GM12891 (cell line): ENCODE results near the gene PROM1.

Experiments
- DNase-seq: peaks from one replicate; pipeline ENCODE4 v3.0.0; 2011; ENCODE audit warnings: low spot score; ENCODE audit not compliant: insufficient read length
- FAIRE-seq: peaks from 2 replicates; lab custom pipeline; 2011; peaks lifted over from hg19 to GRCh38; lab: Jason Lieb, UNC
- PAX5 ChIP-seq: IDR thresholded peaks from 2 replicates; pipeline ENCODE4 v1.6.1; 2011; ENCODE audit warnings: low read length, moderate library complexity, mild to moderate bottlenecking; ENCODE audit not compliant: insufficient read depth, severe bottlenecking
- POLR2A ChIP-seq: IDR thresholded peaks from 2 replicates; pipeline ENCODE4 v1.6.1; 2011; ENCODE audit warnings: low read depth, low read length, control low read depth
- POLR2AphosphoS5 ChIP-seq: IDR thresholded peaks from 2 replicates; pipeline ENCODE4 v1.6.1; 2011; ENCODE audit warnings: low read depth, low read length, control low read depth
- POU2F2 ChIP-seq: IDR thresholded peaks from 2 replicates; pipeline ENCODE4 v1.6.1; 2011; ENCODE audit warnings: low read depth, mild to moderate bottlenecking, control low read depth, low read length, moderate library complexity
- SPI1 ChIP-seq: IDR thresholded peaks from 2 replicates; pipeline ENCODE4 v1.6.1; 2011; ENCODE audit warnings: low read depth, low read length, control low read depth
- TAF1 ChIP-seq: IDR thresholded peaks from 2 replicates; pipeline ENCODE4 v1.6.1; 2011; ENCODE audit warnings: low read depth, low read length, control low read depth

The PROM1 gene

DNA sequence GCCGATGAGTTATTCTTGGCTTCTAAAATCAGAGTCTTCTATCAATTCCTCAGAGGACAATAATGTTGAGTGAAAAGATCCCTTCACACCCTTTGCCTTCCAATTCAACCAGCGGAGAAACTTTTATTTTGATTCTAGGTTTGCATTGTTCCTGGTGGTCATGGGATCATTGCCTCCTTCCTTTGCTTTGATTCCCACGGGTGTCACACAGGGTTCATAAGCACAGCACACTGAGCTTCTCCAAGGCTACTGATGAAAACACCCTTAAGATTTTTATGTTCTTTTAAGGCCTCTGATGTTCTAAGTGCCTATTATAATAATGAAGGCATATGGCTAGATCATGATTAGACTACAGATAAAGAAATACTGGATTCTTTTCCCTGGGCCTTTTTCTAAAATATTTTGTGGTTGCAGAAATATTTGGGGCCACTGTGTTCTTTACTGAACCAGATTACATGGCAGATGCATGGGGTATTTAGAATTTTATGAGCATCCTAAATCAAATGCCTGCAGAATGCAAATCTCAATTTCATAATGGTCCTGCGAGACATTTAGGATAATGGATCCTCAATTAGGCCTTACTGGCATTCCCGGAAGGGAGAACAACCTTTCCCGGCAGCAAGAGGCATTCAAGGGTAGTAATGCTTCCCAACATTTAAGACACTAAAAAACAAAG lies 76.9 kb downstream of the PROM1 start:
- DNase-seq (no peak), FAIRE-seq (no peak)
- no peak for TF ChIP-seq TAF1
- TF ChIP-seq POLR2A, result no peak
- no peak for TF ChIP-seq SPI1
- TF ChIP-seq POU2F2, result no peak
- no peak for TF ChIP-seq PAX5
- TF ChIP-seq POLR2AphosphoS5, result no peak

DNA sequence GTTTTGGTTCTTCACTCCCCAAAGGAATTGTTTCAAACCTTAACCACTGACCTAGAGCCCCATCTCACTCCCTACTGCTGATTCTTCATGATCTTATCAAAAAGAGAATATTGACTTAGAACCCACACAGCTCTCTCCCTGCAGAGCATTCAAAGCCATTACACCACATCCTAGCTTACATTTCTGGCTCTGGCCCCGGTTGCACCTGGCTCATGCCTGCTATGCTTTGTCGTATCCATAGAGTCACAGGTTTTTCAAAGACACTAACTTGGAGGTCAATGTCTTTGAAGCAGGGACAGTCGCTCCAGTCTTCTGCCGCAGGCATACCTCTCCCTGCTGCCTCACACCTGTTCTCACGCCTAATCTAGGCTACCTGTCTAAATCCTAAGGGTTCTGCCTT lies 78.1 kb downstream of the PROM1 start:
- TF ChIP-seq SPI1, result no peak
- TF ChIP-seq PAX5, result no peak
- TF ChIP-seq POLR2AphosphoS5, result no peak
- TF ChIP-seq TAF1, result no peak
- no peak for TF ChIP-seq POLR2A
- TF ChIP-seq POU2F2, result no peak
- FAIRE-seq (no peak), DNase-seq (no peak)

DNA sequence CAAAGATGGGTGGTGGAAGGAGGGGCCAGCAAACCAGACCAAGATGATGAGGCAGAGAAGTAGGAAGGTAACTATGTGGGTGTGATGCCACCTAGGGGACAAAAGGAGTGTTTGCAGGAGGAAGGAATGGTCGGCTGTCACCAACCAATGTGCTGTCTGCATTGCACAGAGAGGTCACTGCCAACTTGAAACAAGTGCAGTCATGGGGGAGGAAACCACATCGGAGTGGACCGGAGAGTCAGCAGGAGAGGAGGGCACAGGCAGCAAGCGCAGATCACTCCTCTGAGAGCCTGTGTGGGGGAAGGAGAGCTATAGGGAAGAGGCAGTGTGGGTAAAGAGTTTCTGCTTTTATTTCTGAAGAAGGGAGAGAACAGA lies 82.4 kb downstream of the PROM1 start:
- TF ChIP-seq TAF1 (no peak), PAX5 (no peak), POLR2AphosphoS5 (no peak), POU2F2 (no peak), SPI1 (no peak), POLR2A (no peak)
- FAIRE-seq (peak; percentile 98), DNase-seq (peak; percentile 47)

- FAIRE-seq (no peak), DNase-seq (no peak)
- no peak for TF ChIP-seq PAX5
- TF ChIP-seq TAF1, result no peak
- TF ChIP-seq POLR2AphosphoS5, result no peak
- TF ChIP-seq POLR2A, result no peak
- no peak for TF ChIP-seq SPI1
- no peak for TF ChIP-seq POU2F2
Measured at GRCh38 chr4:16000708-16001483, 82.9 kb downstream of the PROM1 start.

DNA sequence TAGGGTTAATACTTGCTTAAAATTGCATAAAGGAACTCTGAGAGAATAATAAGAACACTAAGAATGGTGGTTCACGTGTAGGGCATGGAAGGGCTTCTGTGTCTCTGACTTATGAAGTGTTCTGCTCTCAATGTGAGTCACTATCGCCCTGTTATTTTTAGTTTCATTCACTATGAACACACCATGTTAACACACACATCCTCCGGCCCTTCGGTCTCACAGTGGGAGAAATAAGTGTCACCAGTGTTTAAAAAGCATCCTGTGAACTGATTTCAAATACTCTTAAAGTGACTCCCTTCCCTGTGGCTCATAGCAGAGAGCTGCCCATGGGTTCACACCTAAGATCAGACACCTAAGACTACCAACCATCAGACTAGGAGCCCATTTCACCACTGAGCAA lies 87.0 kb downstream of the PROM1 start:
- DNase-seq (no peak), FAIRE-seq (no peak)
- TF ChIP-seq TAF1 (no peak), PAX5 (no peak), SPI1 (no peak), POLR2AphosphoS5 (no peak), POLR2A (no peak), POU2F2 (no peak)

DNA sequence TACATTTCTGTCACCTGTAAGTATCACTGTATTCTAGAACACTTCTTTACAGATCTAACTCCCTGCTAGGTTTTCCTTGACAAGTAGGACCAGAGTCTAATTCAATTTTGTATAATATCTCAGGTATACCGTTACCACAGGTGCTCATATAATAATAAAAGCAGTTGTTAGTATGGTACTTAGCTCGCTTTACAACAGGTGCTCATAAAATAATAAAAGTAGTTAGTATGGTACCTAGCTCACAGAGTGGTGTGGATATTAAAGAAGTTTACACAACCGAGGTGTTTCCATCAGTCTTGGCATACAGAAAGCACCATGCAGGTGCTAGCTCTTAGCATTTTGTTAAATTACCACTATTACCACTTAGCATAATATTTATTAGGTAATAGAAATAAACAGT lies 88.0 kb downstream of the PROM1 start:
- no peak for FAIRE-seq
- no peak for TF ChIP-seq PAX5
- no peak for TF ChIP-seq POLR2A
- no peak for TF ChIP-seq TAF1
- TF ChIP-seq SPI1, result no peak
- no peak for TF ChIP-seq POU2F2
- no peak for TF ChIP-seq POLR2AphosphoS5
- no peak for DNase-seq

DNA sequence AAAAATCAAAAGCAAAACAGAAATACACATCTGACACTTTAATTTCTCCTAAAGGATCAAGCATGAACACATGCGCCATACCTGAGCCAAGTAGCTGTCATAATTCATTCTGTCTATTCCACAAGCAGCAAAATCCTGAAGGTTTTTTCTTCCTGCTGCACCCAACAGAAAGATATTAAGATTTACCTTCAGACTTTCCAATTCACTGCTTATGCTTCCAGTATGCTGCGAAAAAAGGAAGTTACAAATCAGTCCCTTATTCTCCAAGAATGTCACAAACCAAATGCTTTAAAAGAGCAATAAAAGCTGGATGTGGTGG lies 91.7 kb downstream of the PROM1 start:
- no peak for DNase-seq
- TF ChIP-seq TAF1 (no peak), PAX5 (no peak), SPI1 (no peak), POLR2AphosphoS5 (no peak), POU2F2 (no peak), POLR2A (no peak)
- FAIRE-seq, result no peak

GRCh38 chr4:15990570-15991285 lies 93.1 kb downstream of the PROM1 start:
- no peak for FAIRE-seq
- no peak for DNase-seq
- TF ChIP-seq POU2F2, result no peak
- no peak for TF ChIP-seq POLR2A
- no peak for TF ChIP-seq TAF1
- TF ChIP-seq PAX5, result no peak
- TF ChIP-seq SPI1, result no peak
- no peak for TF ChIP-seq POLR2AphosphoS5

DNA sequence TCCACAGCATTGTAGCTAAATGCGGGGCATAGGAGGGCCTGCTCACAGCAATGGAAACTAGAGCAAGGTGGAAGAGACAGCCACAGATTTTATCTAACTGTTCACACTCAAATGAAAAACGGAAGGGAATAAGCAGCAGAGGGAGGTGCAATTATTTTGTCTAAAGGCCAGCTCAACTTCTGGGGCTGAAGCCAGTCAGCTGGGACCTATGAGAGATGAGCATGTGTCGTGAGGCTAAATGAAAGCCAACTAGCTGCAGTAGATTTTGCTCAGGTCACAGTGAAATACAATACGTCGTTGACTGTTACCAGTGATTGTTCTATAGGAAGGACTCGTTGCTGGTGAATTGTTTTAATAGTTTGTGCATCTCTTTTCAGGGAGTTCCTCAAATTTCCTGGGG lies 94.4 kb downstream of the PROM1 start:
- DNase-seq, result no peak
- TF ChIP-seq POLR2AphosphoS5, result no peak
- no peak for TF ChIP-seq POU2F2
- TF ChIP-seq TAF1, result no peak
- no peak for TF ChIP-seq POLR2A
- TF ChIP-seq PAX5, result no peak
- no peak for TF ChIP-seq SPI1
- no peak for FAIRE-seq
